Sigmoid colon (tissue), 7 donors: ENCODE data around the gene ERVK3-1. TPM values are rescaled to one million over a fixed set of nuclear protein-coding genes. Genes with fewer than 3 reads are reported as not detected.

Experiments
- DNase-seq: peaks from one replicate; pipeline ENCODE4 v3.0.0-alpha.2; 2019
- H3K27ac ChIP-seq, 4 donors: fragments of 200-600 bp; sonication (generic); one replicate each; pipeline ENCODE4 v1.5.1; 2016 to 2019; ENCODE audit warnings: mild to moderate bottlenecking in 1 of 4
- H3K27me3 ChIP-seq, 3 donors: fragments of 200-600 bp; sonication (generic); one replicate each; pipeline ENCODE4 v1.5.1; 2019; ENCODE audit warnings: mild to moderate bottlenecking in 1 of 3
- H3K36me3 ChIP-seq, 4 donors: fragments of 200-600 bp; sonication (generic); one replicate each; pipeline ENCODE4 v1.5.1; 2016 to 2019
- H3K4me1 ChIP-seq, 4 donors: fragments of 200-600 bp; sonication (generic); one replicate each; pipeline ENCODE4 v1.5.1; 2017 to 2019
- H3K4me3 ChIP-seq, 4 donors: fragments of 200-600 bp; sonication (generic); one replicate each; pipeline ENCODE4 v1.5.1; 2017 to 2019; ENCODE audit warnings: mild to moderate bottlenecking in 2 of 4, moderate library complexity in 1 of 4
- H3K9me3 ChIP-seq, 4 donors: fragments of 200-600 bp in 3 of 4; sonication (generic) in 3 of 4; one replicate each; pipeline versions ENCODE4 v1.5.1 to v1.6.1; 2013 to 2019
- CTCF ChIP-seq, 4 experiments: fragments of 450-650 bp in 3 of 4; fragments of 200-600 bp in 1 of 4; IDR thresholded peaks; one replicate each; pipeline ENCODE4 v1.5.1; 2016 to 2019; ENCODE audit warnings: antibody characterized with exemption in 4 of 4, mild to moderate bottlenecking in 3 of 4, moderate library complexity in 2 of 4
- EP300 ChIP-seq, 4 donors: sonication (generic); formaldehyde crosslinking; IDR thresholded peaks; one replicate each; pipeline ENCODE4 v1.6.1; 2017; ENCODE audit warnings: antibody characterized with exemption in 4 of 4
- POLR2A ChIP-seq, 2 donors: fragments of 450-650 bp; IDR thresholded peaks; one replicate each; pipeline ENCODE4 v1.6.1; 2016; ENCODE audit warnings: antibody characterized with exemption in 2 of 2, mild to moderate bottlenecking in 2 of 2, moderate library complexity in 2 of 2
- POLR2AphosphoS5 ChIP-seq, 4 donors: sonication (generic); formaldehyde crosslinking; IDR thresholded peaks; one replicate each; pipeline ENCODE4 v1.6.1; 2017; ENCODE audit warnings: antibody characterized with exemption in 4 of 4
- WGBS, 2 donors: extraction: QIAGEN DNeasy Blood & Tissue Kit; methylation state at CpG; one replicate each; pipeline ENCODE4 v1.1.7; 2013; 5-methylcytosine and 5-hydroxymethylcytosine counted together
- intact Hi-C: fragments of 100-400 bp; cut with DNase I; formaldehyde crosslinking; loops from one replicate; pipeline ENCODE4 v1.15.1; 2023
- polyA plus RNA-seq, 3 donors: library from polyadenylated mRNA; stranded (reverse); fragments of 200-250 nt; gene quantifications; one replicate each; pipeline ENCODE4 v1.2.3, GENCODE V29; 2013
- total RNA-seq, 4 donors: library from RNA; depleted of rRNA; stranded (reverse); fragments of >200 nt; gene quantifications; one replicate each; pipeline ENCODE4 v1.1.0, GENCODE V29; 2016
- donor health status: healthy with polysubstance abuse.
- donor health status: Bipolar disorder and iron deficiency.
- donor health status: healthy.

The ERVK3-1 gene
- total and polyA plus RNA-seq, 7 donors = 23.6 to 49.4 (median 41.7) TPM

DNA sequence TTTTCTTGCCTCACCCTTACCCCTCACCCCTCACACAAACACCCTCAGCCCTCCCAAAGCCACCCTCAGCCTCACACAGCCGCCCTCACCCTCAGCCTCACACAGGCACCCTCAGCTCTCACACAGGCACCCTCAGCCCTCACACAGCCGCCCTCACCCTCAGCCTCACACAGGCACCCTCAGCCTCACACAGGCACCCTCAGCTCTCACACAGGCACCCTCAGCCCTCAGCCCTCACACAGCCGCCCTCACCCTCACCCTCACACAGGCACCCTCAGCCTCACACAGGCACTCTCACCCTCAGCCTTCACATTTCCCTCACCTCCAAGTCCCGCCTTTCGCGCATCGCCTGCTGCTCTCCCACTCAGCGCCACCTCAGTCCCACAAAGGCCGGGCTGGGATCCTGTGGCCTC, 21.3 kb downstream of the ERVK3-1 start:
- no peak for DNase-seq
- 4 to 8% methylated on average over 9 of the region's 9 CpGs for WGBS, 2 donors
- peak overlapping the region; percentile 91 to 97 (median 93) for H3K27ac ChIP-seq
- no peak for TF ChIP-seq EP300 (IDR thresholded peaks at IDR 0.05)
- TF ChIP-seq POLR2A (IDR thresholded peaks at IDR 0.05) = no peak
- no peak for TF ChIP-seq POLR2AphosphoS5 (IDR thresholded peaks at IDR 0.05)
- TF ChIP-seq CTCF (IDR thresholded peaks at IDR 0.05) = no peak
- H3K9me3 ChIP-seq = no peaks in the 10 kb centered on the region
- H3K27me3 ChIP-seq = no peaks in the 10 kb centered on the region
- intact Hi-C loops = loop anchor here (2.0 to 5.0 kb wide), 2 partner anchors 48 to 144 kb away; partner anchors contain the start of genes ZNF274 and ZNF8
- H3K4me3 ChIP-seq = peak overlapping the region; percentile 56 to 88 (median 68)
- H3K4me1 ChIP-seq = peaks cover 0 to 29% (median 24%) of the 10 kb centered on the region in 4 donors
- peaks cover 0 to 17% (median 0%) of the 10 kb centered on the region in 4 donors for H3K36me3 ChIP-seq

GRCh38 chr19:58326914-58327726, 21.9 kb downstream of the ERVK3-1 start, which contains the start of gene ZSCAN22:
Gene ZSCAN22, plus strand, starts transcription at chr19:58326994. Its CDS starts 7,809 bp downstream, at chr19:58334803.
- 0 to 1% methylated on average over 62 of the region's 62 CpGs for WGBS, 2 donors
- intact Hi-C loops = loop anchor here (1.0 to 5.0 kb wide), 5 partner anchors 22 to 145 kb away; partner anchors contain the start of genes ERVK3-1, ZNF274, ZNF497 and ZNF8

GRCh38 chr19:58328999-58329398, 23.8 kb downstream of the ERVK3-1 start:
- TF ChIP-seq CTCF (IDR thresholded peaks at IDR 0.05) = no peak
- WGBS, 2 donors = 73 to 81% methylated on average over 10 of the region's 10 CpGs
- Histone ChIP-seq H3K36me3 (no peaks in the 10 kb centered on the region), H3K27me3 (no peaks in the 10 kb centered on the region), H3K4me3 (no peak overlapping the region), H3K27ac (no peak overlapping the region), H3K4me1 (peaks cover 0 to 29% (median 24%) of the 10 kb centered on the region in 4 donors), H3K9me3 (no peaks in the 10 kb centered on the region)
- intact Hi-C loops = loop anchor here (5.0 kb wide), 1 partner anchor 147 kb away; the partner anchor contains the start of gene ZNF274
- no peak for DNase-seq

More at GRCh38 chr19:58326914-58327726, 21.9 kb downstream of the ERVK3-1 start, which contains the start of gene ZSCAN22:
- TF ChIP-seq EP300 (IDR thresholded peaks at IDR 0.05) (peak in 1 of 4 donors; percentile 17), CTCF (IDR thresholded peaks at IDR 0.05) (no peak), POLR2A (IDR thresholded peaks at IDR 0.05) (peak; percentile 44 to 51), POLR2AphosphoS5 (IDR thresholded peaks at IDR 0.05) (peak; percentile 61 to 84 (median 76))
- Histone ChIP-seq H3K4me3 (peak within 1 kb of the TSS; percentile 56 to 88 (median 68)), H3K27me3 (no peaks in the 10 kb centered on the region), H3K27ac (peak within 1 kb of the TSS; percentile 91 to 97 (median 93)), H3K36me3 (peaks cover 0 to 12% (median 0%) of the 10 kb centered on the region in 4 donors), H3K9me3 (no peaks in the 10 kb centered on the region), H3K4me1 (peaks cover 0 to 29% (median 24%) of the 10 kb centered on the region in 4 donors)
- DNase-seq = peak; percentile 98

GRCh38 chr19:58330458-58330857, 25.3 kb downstream of the ERVK3-1 start:
- Histone ChIP-seq H3K4me1 (peaks cover 0 to 29% (median 22%) of the 10 kb centered on the region in 4 donors), H3K27ac (no peak overlapping the region), H3K9me3 (no peaks in the 10 kb centered on the region), H3K4me3 (no peak overlapping the region), H3K27me3 (no peaks in the 10 kb centered on the region), H3K36me3 (peaks cover 0 to 13% (median 7%) of the 10 kb centered on the region in 4 donors)
- intact Hi-C loops = no loop called here
- TF ChIP-seq POLR2AphosphoS5 (IDR thresholded peaks at IDR 0.05) (peak in 2 of 4 donors; percentile 29 to 52), CTCF (IDR thresholded peaks at IDR 0.05) (no peak)
- WGBS, 2 donors = 81 to 88% methylated on average over 4 of the region's 4 CpGs
- DNase-seq = no peak
